ENCODE results near the gene FBXL17.

DNA sequence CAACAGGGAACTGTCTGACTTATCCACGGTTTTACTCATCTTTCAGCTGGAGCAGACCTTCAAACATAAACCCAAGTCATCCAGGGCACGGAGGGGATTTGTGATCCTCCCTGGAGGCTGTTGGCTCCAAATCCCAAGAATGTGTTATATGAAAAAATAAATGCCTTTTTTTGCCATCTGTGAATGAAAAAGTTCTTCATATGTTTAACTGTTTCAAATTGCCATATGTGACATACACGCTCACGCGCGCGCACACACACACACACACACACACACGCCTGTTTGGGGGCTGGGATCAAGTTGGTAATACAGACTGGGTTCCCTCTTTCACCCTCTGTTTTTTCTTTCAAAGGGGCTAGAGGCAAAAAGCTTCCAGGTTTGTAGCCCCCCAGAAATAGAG, 546.8 kb downstream of the FBXL17 start:
- TF ChIP-seq, protein P1, sequence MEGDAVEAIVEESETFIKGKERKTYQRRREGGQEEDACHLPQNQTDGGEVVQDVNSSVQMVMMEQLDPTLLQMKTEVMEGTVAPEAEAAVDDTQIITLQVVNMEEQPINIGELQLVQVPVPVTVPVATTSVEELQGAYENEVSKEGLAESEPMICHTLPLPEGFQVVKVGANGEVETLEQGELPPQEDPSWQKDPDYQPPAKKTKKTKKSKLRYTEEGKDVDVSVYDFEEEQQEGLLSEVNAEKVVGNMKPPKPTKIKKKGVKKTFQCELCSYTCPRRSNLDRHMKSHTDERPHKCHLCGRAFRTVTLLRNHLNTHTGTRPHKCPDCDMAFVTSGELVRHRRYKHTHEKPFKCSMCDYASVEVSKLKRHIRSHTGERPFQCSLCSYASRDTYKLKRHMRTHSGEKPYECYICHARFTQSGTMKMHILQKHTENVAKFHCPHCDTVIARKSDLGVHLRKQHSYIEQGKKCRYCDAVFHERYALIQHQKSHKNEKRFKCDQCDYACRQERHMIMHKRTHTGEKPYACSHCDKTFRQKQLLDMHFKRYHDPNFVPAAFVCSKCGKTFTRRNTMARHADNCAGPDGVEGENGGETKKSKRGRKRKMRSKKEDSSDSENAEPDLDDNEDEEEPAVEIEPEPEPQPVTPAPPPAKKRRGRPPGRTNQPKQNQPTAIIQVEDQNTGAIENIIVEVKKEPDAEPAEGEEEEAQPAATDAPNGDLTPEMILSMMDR (conservative IDR thresholded peaks at IDR 0.05; ENCODE audit: low read depth, low read length), result no peak
- TF ChIP-seq EZH2 (IDR thresholded peaks at IDR 0.05; ENCODE audit: low read length, unreplicated experiment) (no peak), EZH2phosphoT487 (IDR thresholded peaks at IDR 0.05; ENCODE audit: borderline replicate concordance, low read length) (no peak)
